HG03520 (cell line): ENCODE results near the gene GPS1.

Experiments
- ATAC-seq: cut with Tn5 transposase; IDR thresholded peaks from one replicate; pipeline ENCODE4 v1.9.1; 2021; ENCODE audit warnings: mild to moderate bottlenecking, moderate library complexity; ENCODE audit not compliant: unreplicated experiment

Gene GPS1

GRCh38 chr17:82051776-82052637 is at the start of gene GPS1, which contains the start of gene RFNG:
Gene GPS1 (plus strand): TSS chr17:82051898. CDS start chr17:82051932, 34 bp downstream.
Gene RFNG (minus strand): TSS chr17:82051811. CDS start chr17:82051766, 45 bp downstream.
- ATAC-seq: no peak

GRCh38 chr17:82003411-82004381 is 48.0 kb upstream of the GPS1 start:
- ATAC-seq: no peak

GRCh38 chr17:82004517-82005455 is 46.9 kb upstream of the GPS1 start:
- ATAC-seq: no peak

- no peak for ATAC-seq
These were observed 45.9 kb upstream of the GPS1 start for GRCh38 chr17:82005701-82006348.

GRCh38 chr17:82006468-82007227 is 45.0 kb upstream of the GPS1 start:
- no peak for ATAC-seq

GRCh38 chr17:82007228-82007494 is 44.5 kb upstream of the GPS1 start:
- ATAC-seq: no peak

- ATAC-seq: no peak
These were observed 44.0 kb upstream of the GPS1 start for GRCh38 chr17:82007495-82008257.

- no peak for ATAC-seq
These were observed 43.3 kb upstream of the GPS1 start for GRCh38 chr17:82008258-82008940.

- no peak for ATAC-seq
These were observed 42.7 kb upstream of the GPS1 start for GRCh38 chr17:82008941-82009405.

GRCh38 chr17:82009413-82009812 is 42.3 kb upstream of the GPS1 start:
- ATAC-seq: no peak

- no peak for ATAC-seq
These were observed 40.8 kb upstream of the GPS1 start for GRCh38 chr17:82010575-82011525.

- no peak for ATAC-seq
These were observed 40.0 kb upstream of the GPS1 start for GRCh38 chr17:82011617-82012187.

GRCh38 chr17:82012261-82012639 is 39.4 kb upstream of the GPS1 start:
- ATAC-seq: no peak

- no peak for ATAC-seq
These were observed 38.9 kb upstream of the GPS1 start for GRCh38 chr17:82012640-82013295.

GRCh38 chr17:82013341-82013740 is 38.4 kb upstream of the GPS1 start:
- ATAC-seq: no peak

GRCh38 chr17:82013772-82014321 is 37.9 kb upstream of the GPS1 start:
- no peak for ATAC-seq
